Calu3 (cell line): ENCODE measurements around the gene ZBTB8B. TPM values are rescaled to one million over a fixed set of nuclear protein-coding genes. Genes with fewer than 3 reads are reported as not detected.

Source experiments
- BruUV-seq: library from RNA; stranded (reverse); fragments of 400-500 nt; replicated peaks from 2 replicates; lab custom pipeline; 2021; lab: Mats Ljungman, UMichigan
- CTCF ChIA-PET: fragments of 300-600 bp; sonication (Branson Sonifier 250); formaldehyde crosslinking; loops from one replicate; lab custom pipeline; 2022; ENCODE audit warnings: antibody characterized with exemption; lab: Charles Lee
- DNase-seq: peaks from one replicate; pipeline ENCODE4 v3.0.0; 2022
- H3K27ac Mint-ChIP-seq: one replicate; pipeline ENCODE4 v1.8.0; 2022; ENCODE audit warnings: mixed read lengths; ENCODE audit not compliant: unreplicated experiment
- H3K27me3 Mint-ChIP-seq: one replicate; pipeline ENCODE4 v1.8.0; 2022; ENCODE audit warnings: mixed read lengths; ENCODE audit not compliant: unreplicated experiment
- H3K36me3 Mint-ChIP-seq: one replicate; pipeline ENCODE4 v1.8.0; 2022; ENCODE audit warnings: mild to moderate bottlenecking, moderate library complexity, mixed read lengths; ENCODE audit not compliant: insufficient read depth, unreplicated experiment
- H3K4me1 Mint-ChIP-seq: one replicate; pipeline ENCODE4 v1.8.0; 2022; ENCODE audit warnings: mild to moderate bottlenecking, low read depth, mixed read lengths; ENCODE audit not compliant: unreplicated experiment
- H3K4me3 Mint-ChIP-seq: one replicate; pipeline ENCODE4 v1.8.0; 2022; ENCODE audit warnings: mild to moderate bottlenecking, low read depth, moderate library complexity, mixed read lengths; ENCODE audit not compliant: unreplicated experiment
- H3K9me3 Mint-ChIP-seq: one replicate; pipeline ENCODE4 v1.8.0; 2022; ENCODE audit warnings: low read depth, mixed read lengths; ENCODE audit not compliant: unreplicated experiment
- intact Hi-C: fragments of 100-400 bp; cut with micrococcal nuclease; formaldehyde crosslinking; loops from one replicate; pipeline ENCODE4 v1.10.0; 2022; ENCODE audit not compliant: unreplicated experiment
- total RNA-seq: library from RNA; stranded (reverse); gene quantifications from 2 replicates; pipeline ENCODE4 v1.2.3, GENCODE V29; 2022
- TF ChIP-seq, protein P1 (sequence below): fragments of 200-600 bp; IDR thresholded peaks from one replicate; pipeline ENCODE4 v1.8.0; 2022; ENCODE audit warnings: antibody characterized with exemption; ENCODE audit not compliant: unreplicated experiment

The ZBTB8B gene
- total RNA-seq, 1 experiment from 2014 or later, result 0.35 TPM

DNA sequence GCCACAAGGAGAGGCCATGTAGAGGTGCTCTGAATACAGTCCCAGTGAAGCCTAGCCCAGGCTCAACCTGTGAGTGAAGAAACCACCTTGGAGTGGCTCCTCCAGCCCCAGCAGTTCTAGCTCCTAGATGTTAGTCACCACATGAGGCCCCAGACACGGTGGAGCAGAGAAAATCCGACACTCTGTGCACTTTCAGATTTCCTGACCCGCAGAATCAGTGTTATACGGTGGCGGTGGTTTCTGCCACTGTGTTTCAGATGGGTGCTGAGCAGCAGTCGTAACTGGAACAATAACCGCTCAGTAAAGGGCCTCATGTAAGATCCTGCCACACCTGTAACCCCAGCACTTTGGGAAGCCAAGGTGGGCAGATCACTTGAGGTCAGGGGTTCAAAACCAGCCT lies 38.3 kb downstream of the ZBTB8B start:
- no peaks in the 10 kb centered on the region for H3K27me3 Mint-ChIP-seq

GRCh38 chr1:32507021-32507420 lies 42.1 kb downstream of the ZBTB8B start:
- CTCF ChIA-PET, result no interaction called here
- Mint-ChIP-seq H3K27ac (no peak overlapping the region), H3K4me1 (peaks cover 9% of the 10 kb centered on the region), H3K27me3 (peaks cover 7% of the 10 kb centered on the region), H3K36me3 (no peaks in the 10 kb centered on the region), H3K4me3 (no peak overlapping the region), H3K9me3 (no peaks in the 10 kb centered on the region)
- no TSS peak for BruUV-seq
- TF ChIP-seq, protein P1, sequence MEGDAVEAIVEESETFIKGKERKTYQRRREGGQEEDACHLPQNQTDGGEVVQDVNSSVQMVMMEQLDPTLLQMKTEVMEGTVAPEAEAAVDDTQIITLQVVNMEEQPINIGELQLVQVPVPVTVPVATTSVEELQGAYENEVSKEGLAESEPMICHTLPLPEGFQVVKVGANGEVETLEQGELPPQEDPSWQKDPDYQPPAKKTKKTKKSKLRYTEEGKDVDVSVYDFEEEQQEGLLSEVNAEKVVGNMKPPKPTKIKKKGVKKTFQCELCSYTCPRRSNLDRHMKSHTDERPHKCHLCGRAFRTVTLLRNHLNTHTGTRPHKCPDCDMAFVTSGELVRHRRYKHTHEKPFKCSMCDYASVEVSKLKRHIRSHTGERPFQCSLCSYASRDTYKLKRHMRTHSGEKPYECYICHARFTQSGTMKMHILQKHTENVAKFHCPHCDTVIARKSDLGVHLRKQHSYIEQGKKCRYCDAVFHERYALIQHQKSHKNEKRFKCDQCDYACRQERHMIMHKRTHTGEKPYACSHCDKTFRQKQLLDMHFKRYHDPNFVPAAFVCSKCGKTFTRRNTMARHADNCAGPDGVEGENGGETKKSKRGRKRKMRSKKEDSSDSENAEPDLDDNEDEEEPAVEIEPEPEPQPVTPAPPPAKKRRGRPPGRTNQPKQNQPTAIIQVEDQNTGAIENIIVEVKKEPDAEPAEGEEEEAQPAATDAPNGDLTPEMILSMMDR, result no peak
- DNase-seq, result no peak
- intact Hi-C loops, result no loop called here

More for the DNA sequence above, 38.3 kb downstream of the ZBTB8B start:
- H3K4me3 Mint-ChIP-seq, result no peak overlapping the region
- BruUV-seq, result no TSS peak
- intact Hi-C loops, result no loop called here
- H3K9me3 Mint-ChIP-seq, result no peaks in the 10 kb centered on the region
- H3K27ac Mint-ChIP-seq, result no peak overlapping the region
- H3K36me3 Mint-ChIP-seq, result peaks cover 8% of the 10 kb centered on the region
- H3K4me1 Mint-ChIP-seq, result no peaks in the 10 kb centered on the region
- TF ChIP-seq, protein P1, result no peak
- DNase-seq, result no peak
- CTCF ChIA-PET, result no interaction called here

DNA sequence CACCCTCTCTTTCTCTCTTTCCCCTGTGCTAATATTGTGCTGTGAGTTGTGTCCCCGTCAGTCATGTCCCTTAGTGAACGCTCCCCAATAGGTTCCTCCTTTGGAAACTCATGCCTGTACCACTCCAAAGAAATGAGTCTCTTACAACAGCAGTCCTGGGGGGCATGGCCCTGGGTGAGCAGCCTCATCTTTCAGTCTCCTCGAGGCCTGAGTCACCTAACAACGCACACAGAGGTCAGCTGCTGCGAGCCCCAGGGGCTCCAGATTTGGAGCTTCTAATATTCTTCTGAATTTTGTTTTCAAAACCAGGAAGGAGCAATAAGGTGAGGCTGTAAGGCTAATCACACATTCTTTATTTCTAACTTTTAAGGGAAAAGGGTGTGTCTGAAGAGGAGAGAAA lies 43.9 kb downstream of the ZBTB8B start:
- no peak overlapping the region for H3K27ac Mint-ChIP-seq
- peaks cover 9% of the 10 kb centered on the region for H3K4me1 Mint-ChIP-seq
- peaks cover 7% of the 10 kb centered on the region for H3K27me3 Mint-ChIP-seq
- no peaks in the 10 kb centered on the region for H3K36me3 Mint-ChIP-seq
- no peak overlapping the region for H3K4me3 Mint-ChIP-seq
- H3K9me3 Mint-ChIP-seq, result no peaks in the 10 kb centered on the region
- intact Hi-C loops, result no loop called here
- BruUV-seq, result no TSS peak
- TF ChIP-seq, protein P1, result no peak
- DNase-seq, result no peak
- CTCF ChIA-PET, result no interaction called here

DNA sequence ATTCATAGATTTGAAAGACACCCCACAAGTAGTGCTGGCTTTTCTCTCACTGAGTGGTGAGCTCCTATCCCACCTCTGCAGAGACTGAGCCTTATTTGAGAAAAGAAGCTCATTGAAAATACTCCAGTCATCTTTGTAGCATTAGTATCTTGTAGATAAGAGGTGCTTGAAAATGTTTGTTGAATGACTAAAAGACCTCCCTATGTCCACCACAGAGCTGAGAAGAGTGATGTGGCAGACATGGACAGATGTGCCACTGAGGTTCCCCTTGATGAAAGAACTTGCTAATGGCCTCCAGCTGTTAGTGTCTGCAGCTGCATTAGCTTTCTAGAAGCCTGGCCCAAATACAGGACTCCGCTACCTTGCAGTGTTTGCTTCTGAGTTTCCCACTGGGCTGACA lies 45.1 kb downstream of the ZBTB8B start:
- Mint-ChIP-seq H3K4me1 (peaks cover 9% of the 10 kb centered on the region), H3K9me3 (no peaks in the 10 kb centered on the region), H3K27ac (no peak overlapping the region), H3K4me3 (no peak overlapping the region), H3K27me3 (peaks cover 7% of the 10 kb centered on the region), H3K36me3 (no peaks in the 10 kb centered on the region)
- TF ChIP-seq, protein P1, result no peak
- intact Hi-C loops, result no loop called here
- no peak for DNase-seq
- no TSS peak for BruUV-seq
- CTCF ChIA-PET, result interaction anchor here (0.6 kb wide), 2 partner anchors 11 to 46 kb away, joined by 6 read pairs; no protein-coding TSS in a partner anchor

Other genes starting within 250 kb of the ZBTB8B start
- gene TMEM234, start 242.7 kb upstream of the ZBTB8B start, total RNA-seq, result 31.6 and 35.5 TPM in 2 replicates
- gene EIF3I, start 242.7 kb upstream of the ZBTB8B start, total RNA-seq, result 178 and 186 TPM in 2 replicates
- 1.5 and 1.8 TPM in 2 replicates for gene FAM167B, start 217.8 kb upstream of the ZBTB8B start, total RNA-seq
- gene LCK, start 213.8 kb upstream of the ZBTB8B start, total RNA-seq, result 0.66 and 0.88 TPM in 2 replicates
- gene HDAC1, start 173.0 kb upstream of the ZBTB8B start, total RNA-seq, result 186 and 197 TPM in 2 replicates
- 169 and 193 TPM in 2 replicates for gene MARCKSL1, start 128.8 kb upstream of the ZBTB8B start, total RNA-seq
- gene FAM229A, start 102.6 kb upstream of the ZBTB8B start, total RNA-seq, result 7.3 and 7.5 TPM in 2 replicates
- gene TSSK3, start 102.5 kb upstream of the ZBTB8B start, total RNA-seq, result 1.8 and 5.1 TPM in 2 replicates
- 48.5 and 49.4 TPM in 2 replicates for gene BSDC1, start 70.6 kb upstream of the ZBTB8B start, total RNA-seq
- gene ZBTB8A, start 74.4 kb downstream of the ZBTB8B start, total RNA-seq, result 4.3 and 4.7 TPM in 2 replicates
- 48.3 and 51.6 TPM in 2 replicates for gene ZBTB8OS, start 185.5 kb downstream of the ZBTB8B start, total RNA-seq
- gene RBBP4, start 186.1 kb downstream of the ZBTB8B start, total RNA-seq, result 232 and 242 TPM in 2 replicates
- 0.19 and 0.51 TPM in 2 replicates for gene SYNC, start 237.7 kb downstream of the ZBTB8B start, total RNA-seq